AG04449 (cell line): ENCODE results near the gene KRTAP2-4.
A peak's percentile ranks its signal among the peaks of the same experiment; 100 is the strongest.

Source experiments
- CTCF ChIA-PET: fragments of 350-600 bp; formaldehyde crosslinking; extraction: SDS; loops from one replicate; lab custom pipeline; 2021; ENCODE audit warnings: antibody characterized with exemption; lab: Yijun Ruan, JAX
- POLR2A ChIA-PET: fragments of 400-600, 350-600 bp; formaldehyde crosslinking; extraction: SDS; loops from one replicate; lab custom pipeline; 2020; ENCODE audit warnings: antibody characterized with exemption, inconsistent platforms; lab: Yijun Ruan, JAX
- DNase-seq: peaks from one replicate; pipeline ENCODE4 v3.0.0-alpha.2; 2010; ENCODE audit warnings: low read depth, low spot score
- H3K4me3 ChIP-seq: 2 replicates; pipeline ENCODE4 v1.5.1; 2011; ENCODE audit warnings: low read depth, mild to moderate bottlenecking, control low read depth, low read length
- TF ChIP-seq, protein P1 (sequence below): IDR thresholded peaks from one replicate; pipeline ENCODE4 v1.5.1; 2011; ENCODE audit warnings: mild to moderate bottlenecking, moderate library complexity, low read length, control low read depth, inconsistent platforms; ENCODE audit not compliant: insufficient read depth; ENCODE audit errors: missing control alignments

The KRTAP2-4 gene

DNA sequence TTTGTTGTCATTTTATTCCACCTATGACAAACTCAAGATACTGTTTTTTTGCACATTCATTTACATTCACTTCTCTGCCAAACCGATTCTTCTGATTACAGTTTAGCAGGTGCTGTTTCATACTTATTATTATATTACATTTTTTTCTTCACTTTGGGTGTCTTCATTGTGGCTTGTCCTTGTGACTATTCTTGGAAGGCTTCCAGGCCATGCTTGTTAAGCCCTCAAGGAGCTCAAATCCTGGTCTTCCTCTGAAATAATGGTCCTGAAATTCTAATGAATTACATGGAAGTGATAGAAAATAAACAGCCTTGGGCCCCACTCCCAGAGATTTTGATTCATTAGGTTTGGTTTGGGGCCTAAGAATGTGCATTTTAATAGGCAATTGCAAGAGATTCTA lies 1.4 kb downstream of the KRTAP2-4 start:
- TF ChIP-seq, protein P1, sequence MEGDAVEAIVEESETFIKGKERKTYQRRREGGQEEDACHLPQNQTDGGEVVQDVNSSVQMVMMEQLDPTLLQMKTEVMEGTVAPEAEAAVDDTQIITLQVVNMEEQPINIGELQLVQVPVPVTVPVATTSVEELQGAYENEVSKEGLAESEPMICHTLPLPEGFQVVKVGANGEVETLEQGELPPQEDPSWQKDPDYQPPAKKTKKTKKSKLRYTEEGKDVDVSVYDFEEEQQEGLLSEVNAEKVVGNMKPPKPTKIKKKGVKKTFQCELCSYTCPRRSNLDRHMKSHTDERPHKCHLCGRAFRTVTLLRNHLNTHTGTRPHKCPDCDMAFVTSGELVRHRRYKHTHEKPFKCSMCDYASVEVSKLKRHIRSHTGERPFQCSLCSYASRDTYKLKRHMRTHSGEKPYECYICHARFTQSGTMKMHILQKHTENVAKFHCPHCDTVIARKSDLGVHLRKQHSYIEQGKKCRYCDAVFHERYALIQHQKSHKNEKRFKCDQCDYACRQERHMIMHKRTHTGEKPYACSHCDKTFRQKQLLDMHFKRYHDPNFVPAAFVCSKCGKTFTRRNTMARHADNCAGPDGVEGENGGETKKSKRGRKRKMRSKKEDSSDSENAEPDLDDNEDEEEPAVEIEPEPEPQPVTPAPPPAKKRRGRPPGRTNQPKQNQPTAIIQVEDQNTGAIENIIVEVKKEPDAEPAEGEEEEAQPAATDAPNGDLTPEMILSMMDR, result no peak
- no peak for DNase-seq
- ChIA-PET CTCF (interaction anchor here (1.4 to 1.5 kb wide), 2 partner anchors 258 to 485 kb away, joined by 3 to 5 read pairs; no protein-coding TSS in a partner anchor), POLR2A (no interaction called here)
- H3K4me3 ChIP-seq, result no peak overlapping the region

- no peak for DNase-seq
- CTCF ChIA-PET, result interaction anchor here (0.7 to 1.5 kb wide), 3 partner anchors 267 to 602 kb away, joined by 3 to 5 read pairs (median 3); no protein-coding TSS in a partner anchor
- POLR2A ChIA-PET, result no interaction called here
Observed at GRCh38 chr17:41063449-41063848, 2.2 kb downstream of the KRTAP2-4 start.

DNA sequence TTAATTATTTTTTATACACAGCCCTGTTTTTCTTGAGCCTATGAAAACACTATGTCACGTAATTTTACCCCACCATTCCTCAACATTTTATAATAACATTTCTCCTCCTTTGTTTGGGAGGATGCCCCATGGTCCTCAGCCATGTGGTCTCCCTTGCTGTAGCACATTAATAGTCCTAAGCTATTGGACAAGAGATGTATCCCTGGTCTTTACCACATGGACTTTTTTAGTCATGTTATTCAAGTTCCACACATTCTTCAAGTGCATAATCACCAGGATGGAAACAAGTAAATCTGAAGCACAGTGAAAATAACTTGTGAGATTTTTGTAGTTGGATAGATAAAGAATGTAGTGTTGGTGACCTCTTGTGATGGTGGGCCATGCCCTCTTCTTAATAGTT lies 3.7 kb downstream of the KRTAP2-4 start:
- H3K4me3 ChIP-seq, result no peak overlapping the region
- ChIA-PET POLR2A (interaction anchor here (0.6 to 1.2 kb wide), 4 partner anchors 105 to 487 kb away, joined by 3 to 5 read pairs (median 3); no protein-coding TSS in a partner anchor), CTCF (interaction anchor here (2.9 to 3.1 kb wide), 2 partner anchors 149 to 206 kb away, joined by 10 to 11 read pairs; no protein-coding TSS in a partner anchor)
- DNase-seq, result peak; percentile 99
- TF ChIP-seq, protein P1, result no peak

More at GRCh38 chr17:41063449-41063848, 2.2 kb downstream of the KRTAP2-4 start:
- no peak overlapping the region for H3K4me3 ChIP-seq
- TF ChIP-seq, protein P1, result no peak

DNA sequence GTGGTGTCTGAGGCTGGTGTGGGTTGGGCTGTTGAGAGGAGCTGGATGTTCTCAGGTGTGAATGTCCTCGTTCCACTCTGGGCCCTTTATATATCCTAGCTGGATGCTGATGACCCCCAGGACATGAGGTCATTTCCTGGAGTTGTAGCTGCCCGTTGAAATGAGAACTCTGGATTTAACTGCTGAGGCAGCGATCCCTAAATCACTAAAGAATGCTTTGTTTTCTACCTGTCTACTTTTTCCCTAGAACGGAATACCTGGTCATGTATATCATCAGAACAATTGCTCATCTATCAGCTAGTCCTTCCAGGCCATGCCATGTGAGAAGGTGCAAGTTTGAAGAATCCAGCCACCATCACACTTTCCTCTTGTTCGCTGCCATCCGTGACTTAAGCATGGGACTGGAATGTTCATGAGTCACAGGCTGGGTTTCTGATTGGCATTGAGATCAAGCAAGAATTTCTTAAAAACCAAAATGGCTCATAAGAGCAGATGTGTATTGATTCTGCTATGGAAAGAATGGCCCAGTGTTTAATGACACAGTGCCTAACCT lies 5.6 kb downstream of the KRTAP2-4 start, which contains the start of gene KRTAP2-3:
Gene KRTAP2-3, minus strand, starts transcription at position 63 of the 553 bp plus-strand sequence. CDS start 64 bp downstream, outside the sequence.
- TF ChIP-seq, protein P1, result no peak
- DNase-seq, result peak; percentile 95
- ChIA-PET CTCF (interaction anchor here (0.9 to 3.1 kb wide), 14 partner anchors 13 to 605 kb away, joined by 3 to 11 read pairs (median 4); partner anchors contain the start of gene KRTAP2-1), POLR2A (interaction anchor here (0.5 to 3.1 kb wide), 8 partner anchors 11 to 628 kb away, joined by 3 to 31 read pairs (median 6); no protein-coding TSS in a partner anchor)
- H3K4me3 ChIP-seq, result peak within 1 kb of the TSS; percentile 15

- DNase-seq, result peak; percentile 81
- H3K4me3 ChIP-seq, result peak overlapping the region; percentile 15
- CTCF ChIA-PET, result interaction anchor here (0.7 to 3.1 kb wide), 13 partner anchors 11 to 604 kb away, joined by 3 to 11 read pairs (median 5); partner anchors contain the start of gene KRTAP2-1
Observed at GRCh38 chr17:41059276-41060051, 6.2 kb downstream of the KRTAP2-4 start.

DNA sequence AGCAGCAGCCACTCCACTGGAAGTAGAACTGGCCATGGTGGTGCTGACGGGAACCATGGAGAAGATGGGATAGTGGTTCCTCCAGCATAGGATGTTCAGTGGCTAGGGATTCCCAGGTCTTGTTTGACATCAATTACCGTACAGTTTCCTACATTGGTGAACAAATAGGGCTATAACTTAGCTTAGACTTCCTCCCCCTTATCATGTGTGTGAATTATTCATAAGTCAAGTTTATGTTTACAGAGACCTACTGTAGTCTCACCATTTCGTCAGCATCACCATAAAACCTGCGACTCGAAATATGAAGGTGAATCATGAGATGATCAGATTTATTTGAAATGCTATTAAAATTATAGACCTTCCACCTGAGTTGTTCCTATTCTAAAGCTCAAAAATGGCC lies 6.9 kb downstream of the KRTAP2-4 start:
- POLR2A ChIA-PET, result interaction anchor here (0.6 to 3.1 kb wide), 10 partner anchors 10 to 631 kb away, joined by 3 to 31 read pairs (median 4); no protein-coding TSS in a partner anchor
- TF ChIP-seq, protein P1, result no peak
- no peak overlapping the region for H3K4me3 ChIP-seq
- CTCF ChIA-PET, result interaction anchor here (0.7 to 3.1 kb wide), 11 partner anchors 10 to 590 kb away, joined by 3 to 11 read pairs (median 4); partner anchors contain the start of gene KRTAP2-1
- DNase-seq, result no peak

More at GRCh38 chr17:41059276-41060051, 6.2 kb downstream of the KRTAP2-4 start:
- POLR2A ChIA-PET, result interaction anchor here (0.6 to 3.1 kb wide), 11 partner anchors 11 to 630 kb away, joined by 3 to 31 read pairs (median 4); no protein-coding TSS in a partner anchor
